ENCODE measurements around the gene BST1. TPM values are rescaled to one million over a fixed set of nuclear protein-coding genes. Genes with fewer than 3 reads are reported as not detected.

BST1 gene, protein sequence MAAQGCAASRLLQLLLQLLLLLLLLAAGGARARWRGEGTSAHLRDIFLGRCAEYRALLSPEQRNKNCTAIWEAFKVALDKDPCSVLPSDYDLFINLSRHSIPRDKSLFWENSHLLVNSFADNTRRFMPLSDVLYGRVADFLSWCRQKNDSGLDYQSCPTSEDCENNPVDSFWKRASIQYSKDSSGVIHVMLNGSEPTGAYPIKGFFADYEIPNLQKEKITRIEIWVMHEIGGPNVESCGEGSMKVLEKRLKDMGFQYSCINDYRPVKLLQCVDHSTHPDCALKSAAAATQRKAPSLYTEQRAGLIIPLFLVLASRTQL
- total RNA-seq, result 12.8 and 18.6 TPM in 2 replicates

DNA sequence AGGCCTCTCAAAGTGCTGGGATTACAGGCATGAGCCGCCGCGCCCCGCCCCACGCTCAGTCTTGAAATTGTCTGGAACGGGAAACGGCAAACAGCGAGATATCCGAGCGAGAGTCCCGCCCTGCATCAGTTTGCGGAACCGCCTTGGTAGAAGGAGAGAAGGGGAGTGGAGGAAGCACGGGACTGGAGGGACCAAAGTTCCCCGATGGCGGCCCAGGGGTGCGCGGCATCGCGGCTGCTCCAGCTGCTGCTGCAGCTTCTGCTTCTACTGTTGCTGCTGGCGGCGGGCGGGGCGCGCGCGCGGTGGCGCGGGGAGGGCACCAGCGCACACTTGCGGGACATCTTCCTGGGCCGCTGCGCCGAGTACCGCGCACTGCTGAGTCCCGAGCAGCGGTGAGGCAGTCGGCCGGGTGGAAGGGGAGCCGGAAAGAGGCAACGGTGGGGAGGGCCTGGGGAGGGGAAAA, at the start of gene BST1:
Gene BST1 (plus strand): TSS at position 125 of the 463 bp plus-strand sequence. CDS start 80 bp downstream, at position 205.

DNA sequence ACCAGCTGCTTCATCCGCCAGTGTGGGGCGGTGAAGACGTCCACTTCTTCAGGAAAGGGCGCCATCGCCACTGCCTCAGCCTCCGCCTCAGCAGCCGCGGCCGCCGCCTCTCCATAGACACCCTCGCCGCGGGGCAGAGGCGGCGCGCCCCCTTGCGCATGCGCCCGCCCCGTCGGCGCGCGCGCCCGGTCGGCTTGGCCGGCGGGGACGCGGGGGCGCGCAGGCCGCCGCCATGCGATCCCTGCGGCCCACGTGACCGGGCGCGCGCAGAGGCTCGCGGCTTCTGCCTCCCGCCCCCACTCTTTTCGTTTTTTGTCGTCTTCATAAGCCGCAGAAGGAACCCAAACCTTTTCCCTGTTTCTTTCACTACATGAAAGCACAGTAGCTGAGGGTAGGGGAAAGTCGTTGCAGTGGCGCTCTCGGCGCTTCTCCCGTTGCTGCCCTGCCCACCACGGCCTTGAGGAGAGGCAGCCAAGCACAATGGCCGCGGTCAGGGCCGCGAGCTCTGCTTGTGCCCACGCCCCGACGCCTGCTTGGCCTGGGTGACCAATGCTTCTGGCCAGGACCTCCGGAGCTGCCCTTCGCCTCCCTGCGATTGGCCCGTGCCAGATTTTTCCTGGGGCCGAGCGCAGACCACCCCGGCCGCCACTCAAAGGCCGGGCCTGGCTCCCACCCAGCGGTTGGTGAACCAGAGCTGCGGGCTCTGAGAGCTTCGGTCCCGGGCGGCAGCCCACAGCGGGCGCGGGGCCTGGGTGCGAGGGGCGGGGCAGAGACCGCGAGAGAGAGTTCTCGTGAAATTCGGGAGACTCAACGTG, 47.4 kb upstream of the BST1 start, which contains the start of gene FBXL5:
Gene FBXL5 (minus strand): TSS at position 135 of the 815 bp plus-strand sequence. CDS start 70 bp downstream, at position 65.

DNA sequence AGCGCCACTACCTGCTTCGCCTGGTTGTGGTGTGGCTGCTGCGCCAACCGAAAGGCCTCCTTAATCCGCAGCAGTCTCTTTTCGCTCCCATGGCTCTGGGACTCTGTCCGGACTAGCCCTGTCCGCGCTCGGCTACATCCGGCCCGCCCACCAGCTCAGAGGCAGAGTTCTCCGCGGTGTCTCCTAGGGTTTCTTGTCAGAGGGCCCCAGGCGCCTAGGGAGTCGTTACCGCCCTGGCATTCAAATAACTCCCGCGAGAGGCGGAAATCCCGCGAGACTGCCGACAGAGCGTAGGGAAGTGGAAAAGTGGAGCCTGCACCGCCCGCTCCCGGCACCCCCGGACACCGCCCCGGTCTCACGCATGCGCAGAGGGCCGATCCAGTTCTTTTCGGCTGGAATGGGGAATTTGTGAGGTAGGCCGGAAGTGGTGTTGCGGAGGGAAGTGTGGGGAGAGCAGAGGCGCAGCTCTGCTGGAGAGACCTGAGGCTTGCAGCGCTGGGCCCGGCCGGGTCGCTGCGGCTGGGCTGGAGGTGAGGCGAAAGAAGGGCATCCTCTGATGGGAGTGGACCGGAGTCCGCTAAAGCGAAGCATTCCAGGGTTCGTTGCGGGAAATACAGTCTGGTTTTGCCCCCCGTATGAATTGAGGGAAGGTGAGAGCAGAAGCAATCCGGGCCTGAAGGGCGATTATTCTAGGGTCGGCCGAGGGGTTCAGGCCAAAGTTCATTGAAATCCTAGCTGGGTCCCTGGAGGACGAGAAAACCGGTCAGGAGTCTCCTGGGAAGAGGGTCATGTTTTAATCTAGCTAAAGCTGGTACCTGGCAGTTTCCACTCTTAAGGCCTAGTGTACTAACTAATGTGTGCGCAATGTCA, 21.3 kb upstream of the BST1 start, which contains the start of gene FAM200B:
Gene FAM200B (plus strand): TSS at position 456 of the 870 bp plus-strand sequence. CDS start 5,151 bp downstream, outside the sequence.

DNA sequence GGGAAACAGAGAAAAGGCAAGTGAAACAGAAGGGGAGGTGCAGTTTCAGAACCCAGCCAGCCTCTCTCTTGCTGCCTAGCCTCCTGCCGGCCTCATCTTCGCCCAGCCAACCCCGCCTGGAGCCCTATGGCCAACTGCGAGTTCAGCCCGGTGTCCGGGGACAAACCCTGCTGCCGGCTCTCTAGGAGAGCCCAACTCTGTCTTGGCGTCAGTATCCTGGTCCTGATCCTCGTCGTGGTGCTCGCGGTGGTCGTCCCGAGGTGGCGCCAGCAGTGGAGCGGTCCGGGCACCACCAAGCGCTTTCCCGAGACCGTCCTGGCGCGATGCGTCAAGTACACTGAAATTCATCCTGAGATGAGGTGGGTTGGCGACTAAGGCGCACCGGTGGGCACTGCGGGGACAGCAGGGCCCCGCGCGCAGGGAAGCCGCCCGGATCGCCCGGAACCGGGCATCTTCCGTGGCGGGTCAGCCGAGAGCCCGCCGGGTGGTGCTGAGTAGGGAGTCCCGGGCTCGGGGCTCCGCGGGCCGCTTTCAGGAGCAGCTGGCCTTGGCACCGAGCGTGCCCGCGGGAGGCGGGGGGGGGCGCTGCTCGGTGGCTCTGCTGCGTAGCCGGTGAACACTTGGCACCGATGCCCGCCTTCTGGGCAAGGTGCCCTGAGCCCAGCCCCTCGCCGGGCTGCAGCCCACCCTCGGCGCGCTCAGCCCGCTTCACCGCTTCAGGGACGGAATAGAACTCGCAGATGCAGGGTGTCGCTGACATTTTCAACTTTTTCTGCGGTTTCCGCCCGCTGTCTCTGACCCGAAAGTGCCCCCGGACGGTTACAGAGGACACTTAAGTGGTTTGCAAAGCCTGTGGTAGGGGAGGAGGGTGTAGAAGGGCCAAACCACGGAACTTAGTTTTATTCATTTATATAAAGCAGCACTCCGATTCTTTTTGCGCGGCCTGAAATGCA, 75.7 kb downstream of the BST1 start, which contains the start of gene CD38:
Gene CD38 (plus strand): TSS at position 40 of the 953 bp plus-strand sequence. CDS start 87 bp downstream, at position 127.

Other genes with a start within 250 kb of the BST1 start
- 9.0 and 23.5 TPM in 2 replicates for gene CC2D2A, start 233.2 kb upstream of the BST1 start, total RNA-seq
- gene FBXL5, start 47.7 kb upstream of the BST1 start, total RNA-seq, result 49.4 and 65.0 TPM in 2 replicates
- 21.7 and 37.9 TPM in 2 replicates for gene FAM200B, start 21.2 kb upstream of the BST1 start, total RNA-seq
- gene CD38, start 75.3 kb downstream of the BST1 start, total RNA-seq, result under 0.01 and 0.38 TPM in 2 replicates
- 0.16 and 0.38 TPM in 2 replicates for gene FGFBP1, start 235.7 kb downstream of the BST1 start, total RNA-seq

Data from mesangial cell (primary cell).